K562 (cell line): ENCODE measurements around the gene TMEFF2. TPM values are rescaled to one million over a fixed set of nuclear protein-coding genes. Genes with fewer than 3 reads are reported as not detected.

Experiments
- ATAC-seq: fragments of 200-7000 bp; cut with Tn5 transposase; 3 replicates; pipeline ENCODE4 v1.9.1; 2020; ENCODE audit warnings: moderate library complexity
- BruUV-seq: library from RNA; stranded (reverse); fragments of 400-500 nt; replicated peaks from 2 replicates; lab custom pipeline; 2021; lab: Mats Ljungman, UMichigan
- CTCF ChIA-PET: fragments of 300-600 bp; formaldehyde crosslinking; extraction: SDS; loops from one replicate; lab custom pipeline; 2021; ENCODE audit warnings: low intra/inter-chr PET ratio; lab: Yijun Ruan, JAX
- POLR2A ChIA-PET: fragments of 300-600, 350-650 bp; sonication (Branson Sonifier 250); formaldehyde crosslinking; extraction: SDS; loops from one replicate; lab custom pipeline; 2021; ENCODE audit warnings: antibody characterized with exemption, inconsistent platforms; lab: Yijun Ruan, JAX
- DNase-seq, 4 experiments: peaks; one replicate each; pipeline versions ENCODE4 v3.0.0 to v3.0.0-alpha.2; 2011 to 2018; ENCODE audit warnings: low spot score in 3 of 4, mixed read lengths in 3 of 4; ENCODE audit errors: extremely low read depth in 1 of 4
- FAIRE-seq: peaks from 2 replicates; lab custom pipeline; 2011; peaks lifted over from hg19 to GRCh38; lab: Jason Lieb, UNC
- H2AFZ ChIP-seq: 2 replicates; pipeline ENCODE4 v1.6.0; 2011; ENCODE audit warnings: low read depth, low read length, control low read depth, inconsistent platforms
- H3K27ac ChIP-seq: fragments of 200-600 bp; 3 replicates; pipeline ENCODE4 v1.8.0; 2011; ENCODE audit warnings: low read depth, mild to moderate bottlenecking, control low read depth, inconsistent platforms, low read length, moderate library complexity, mixed read lengths; ENCODE audit errors: extremely low read depth
- H3K27me3 ChIP-seq, 2 experiments: fragments of 300-600 bp in 1 of 2; 2 replicates in 1 of 2; 3 replicates in 1 of 2; pipeline versions ENCODE4 v1.6.0 to v1.8.0; 2011; ENCODE audit warnings: inconsistent platforms in 2 of 2, low read length in 2 of 2, mild to moderate bottlenecking in 1 of 2, mixed read lengths in 1 of 2, moderate library complexity in 1 of 2; ENCODE audit not compliant: control insufficient read depth in 2 of 2, insufficient read depth in 2 of 2
- H3K36me3 ChIP-seq: fragments of 300-600 bp; 3 replicates; pipeline ENCODE4 v1.8.0; 2011; ENCODE audit warnings: mild to moderate bottlenecking, low read length, inconsistent platforms; ENCODE audit not compliant: control insufficient read depth, insufficient read depth
- H3K4me1 ChIP-seq, 2 experiments: fragments of 200-600 bp in 1 of 2; replicated peaks in 1 of 2; 2 replicates in 1 of 2; 3 replicates in 1 of 2; pipeline versions ENCODE4 v1.5.1 to v1.8.0; 2011; ENCODE audit warnings: inconsistent platforms in 2 of 2, low read length in 2 of 2, mild to moderate bottlenecking in 1 of 2, mixed read lengths in 1 of 2, moderate library complexity in 1 of 2; ENCODE audit not compliant: control insufficient read depth in 2 of 2, insufficient read depth in 2 of 2
- H3K4me2 ChIP-seq: 2 replicates; pipeline ENCODE4 v1.6.1; 2011; ENCODE audit warnings: low read length, control low read depth, inconsistent platforms, mixed read lengths; ENCODE audit not compliant: insufficient read depth
- H3K4me3 ChIP-seq: fragments of 200-600 bp; sonication (generic), shearing (Covaris generic); 2 replicates; pipeline ENCODE4 v1.5.1; 2016; ENCODE audit warnings: control low read depth, inconsistent platforms
- H3K79me2 ChIP-seq: fragments of 200-600 bp; 3 replicates; pipeline ENCODE4 v1.8.0; 2011; ENCODE audit warnings: low read length, inconsistent platforms; ENCODE audit not compliant: control insufficient read depth, insufficient read depth
- H3K9ac ChIP-seq, 2 experiments: 2 replicates each; pipeline versions ENCODE4 v1.6.0 to v1.6.1; 2011; ENCODE audit warnings: low read depth in 2 of 2, low read length in 2 of 2, control low read depth in 1 of 2, inconsistent platforms in 1 of 2, mild to moderate bottlenecking in 1 of 2, mixed read lengths in 1 of 2; ENCODE audit not compliant: insufficient read depth in 1 of 2
- H3K9me1 ChIP-seq: one replicate; pipeline ENCODE4 v1.6.0; 2011; ENCODE audit warnings: inconsistent platforms, mild to moderate bottlenecking, low read length, moderate library complexity; ENCODE audit not compliant: control insufficient read depth, insufficient read depth
- H3K9me3 ChIP-seq: replicated peaks from 2 replicates; pipeline ENCODE4 v1.5.1; 2011; ENCODE audit warnings: low read depth, low read length, inconsistent platforms; ENCODE audit not compliant: control insufficient read depth, insufficient read depth
- H4K20me1 ChIP-seq: replicated peaks from 2 replicates; pipeline ENCODE4 v1.6.1; 2011; ENCODE audit warnings: low read length, inconsistent platforms, mixed read lengths; ENCODE audit not compliant: control insufficient read depth, insufficient read depth
- HBP1 ChIP-seq: fragments of 450-650 bp; formaldehyde crosslinking; IDR thresholded peaks from 2 replicates; pipeline ENCODE4 v1.4.0; 2022; ENCODE audit warnings: missing genetic modification characterization
- TBL1XR1 ChIP-seq, 2 experiments: IDR thresholded peaks; 2 replicates each; pipeline ENCODE4 v1.6.1; 2012; ENCODE audit warnings: improper control_type of control experiment in 2 of 2, low read length in 2 of 2, mild to moderate bottlenecking in 1 of 2
- WGBS: fragments of 100-300 bp; shearing (Covaris generic); methylation state at CpG from one replicate; pipeline ENCODE4 v1.1.6; 2016; ENCODE audit warnings: low coverage, mixed read lengths; ENCODE audit not compliant: insufficient coverage; ENCODE audit errors: missing lambda C conversion rate; 5-methylcytosine and 5-hydroxymethylcytosine counted together
- in situ Hi-C: fragments of 300-500 bp; cut with MboI; formaldehyde crosslinking; loops from 4 replicates; pipeline ENCODE4 v1.15.0; 2018; ENCODE audit warnings: inconsistent platforms, mixed read lengths
- intact Hi-C: fragments of 100-400 bp; cut with micrococcal nuclease; formaldehyde crosslinking; loops from 2 replicates; pipeline ENCODE4 v1.14.2; 2022
- polyA plus RNA-seq, 8 experiments: library from polyadenylated mRNA; depleted of rRNA in 4 of 8; stranded (reverse) in 5 of 8; unstranded in 3 of 8; fragments of >200 nt; fragmentation: Nextera tagmentation in 2 of 8; fragmentation: Illumina TruSeq in 1 of 8; extraction: Ambion mirVana in 2 of 8; extraction: Trizol in 1 of 8; gene quantifications; 2 replicates each; pipeline versions ENCODE4 v1.2.1 to v1.2.3, GENCODE V29; 2011 to 2014; ENCODE audit warnings: inconsistent platforms in 1 of 8, missing spikeins in 1 of 8
- total RNA-seq, 7 experiments: library from RNA; depleted of rRNA in 6 of 7; stranded (reverse); fragments of >200 nt in 6 of 7; fragmentation: Illumina TruSeq in 2 of 7; extraction: Trizol in 2 of 7; gene quantifications; 2 replicates each; pipeline versions ENCODE4 v1.2.1 to v1.2.3, GENCODE V29; 2011 to 2021; ENCODE audit warnings: low replicate concordance in 1 of 7
- TF ChIP-seq, protein P1 (sequence below): sonication (generic); IDR thresholded peaks from 2 replicates; pipeline ENCODE4 v1.6.1; 2016

Gene TMEFF2
- total and polyA plus RNA-seq, 9 of the 15 experiments (the other 6 are each of a cell fraction or from before 2014, with no cell fraction given), result 1.4 TPM; not detected in 8

DNA sequence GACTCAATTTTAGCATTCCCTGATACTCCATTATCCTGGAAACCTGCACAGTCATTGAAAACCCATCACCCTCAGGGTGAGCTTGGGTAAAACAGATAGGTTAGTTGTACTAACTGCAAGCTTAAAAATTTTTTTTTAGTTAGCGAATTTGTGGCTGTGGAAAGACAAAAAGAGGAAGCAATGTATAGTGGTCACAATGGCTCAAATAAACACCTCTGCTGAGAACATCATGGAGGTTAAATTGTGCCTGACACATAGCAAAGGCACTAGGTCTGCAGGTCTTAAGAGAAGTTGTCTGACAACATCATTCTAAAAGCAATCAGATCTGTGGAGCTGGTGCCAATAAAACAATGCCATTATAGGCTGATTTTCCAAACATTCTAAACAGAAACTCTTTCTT lies 263.4 kb downstream of the TMEFF2 start:
- no peak for DNase-seq
- Histone ChIP-seq H4K20me1 (no peaks in the 10 kb centered on the region), H2AFZ (no peak overlapping the region), H3K27ac (no peak overlapping the region), H3K27me3 (no peaks in the 10 kb centered on the region)
- POLR2A ChIA-PET, result no interaction called here
- TF ChIP-seq, protein P1, sequence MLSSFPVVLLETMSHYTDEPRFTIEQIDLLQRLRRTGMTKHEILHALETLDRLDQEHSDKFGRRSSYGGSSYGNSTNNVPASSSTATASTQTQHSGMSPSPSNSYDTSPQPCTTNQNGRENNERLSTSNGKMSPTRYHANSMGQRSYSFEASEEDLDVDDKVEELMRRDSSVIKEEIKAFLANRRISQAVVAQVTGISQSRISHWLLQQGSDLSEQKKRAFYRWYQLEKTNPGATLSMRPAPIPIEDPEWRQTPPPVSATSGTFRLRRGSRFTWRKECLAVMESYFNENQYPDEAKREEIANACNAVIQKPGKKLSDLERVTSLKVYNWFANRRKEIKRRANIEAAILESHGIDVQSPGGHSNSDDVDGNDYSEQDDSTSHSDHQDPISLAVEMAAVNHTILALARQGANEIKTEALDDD, result peak; percentile 73
- no peak for TF ChIP-seq TBL1XR1 (IDR thresholded peaks at IDR 0.05; ENCODE audit: low read length in 2 of 2)
- no peak for TF ChIP-seq HBP1 (CRISPR knock-in tag)
- TF ChIP-seq, all 486 proteins: peak for 1
- ATAC-seq (no peak; the same call in 2 of the 3 replicates), FAIRE-seq (no peak)
- Histone ChIP-seq H3K9me3 (no peaks in the 10 kb centered on the region), H3K9me1 (no peaks in the 10 kb centered on the region), H3K4me3 (no peak overlapping the region), H3K4me1 (peaks cover 0 to 24% of the 10 kb centered on the region in 2 experiments; a peak in 3 of 5 replicates), H3K4me2 (no peak overlapping the region), H3K36me3 (no peaks in the 10 kb centered on the region), H3K79me2 (no peaks in the 10 kb centered on the region; the same call in 2 of the 3 replicates), H3K9ac (no peak overlapping the region)
- intact Hi-C loops, result no loop called here
- in situ Hi-C loops, result no loop called here
- CTCF ChIA-PET, result no interaction called here
- WGBS, result 0% methylated on average over 1 of the region's 1 CpG
- no TSS peak for BruUV-seq
